Left kidney (tissue), 8 donors: ENCODE measurements around the gene RAB44. TPM values are rescaled to one million over a fixed set of nuclear protein-coding genes. Genes with fewer than 3 reads are reported as not detected.
A peak's percentile ranks its signal among the peaks of the same experiment; 100 is the strongest.
"Not testable (repeated sequence)": the region's sequence is repeated elsewhere in the genome, so short reads cannot be mapped to it uniquely, and the experiment has no call there.

Source experiments
- DNase-seq: peaks from one replicate; pipeline ENCODE4 v3.0.0-alpha.2; 2013
- long read RNA-seq, 8 donors: transcript quantifications; one replicate each; lab custom pipeline, GENCODE V29; 2026
- polyA plus RNA-seq: library from polyadenylated mRNA; unstranded; fragments of 120-200 nt; gene quantifications from one replicate; pipeline ENCODE4 v1.2.1, GENCODE V29; 2013; ENCODE audit not compliant: insufficient read length

Gene RAB44
- 0.05 TPM for polyA plus RNA-seq
- long read RNA-seq, donor 1 = 0 reads
- long read RNA-seq, donor 2 = 0 reads
- long read RNA-seq, donor 3 = 0 reads
- long read RNA-seq, donor 4 = 0 reads
- long read RNA-seq, donor 5 = 0 reads
- long read RNA-seq, donor 6 = 0 reads
- long read RNA-seq, donor 7 = 0 reads
- long read RNA-seq, donor 8 = 0 reads

DNA sequence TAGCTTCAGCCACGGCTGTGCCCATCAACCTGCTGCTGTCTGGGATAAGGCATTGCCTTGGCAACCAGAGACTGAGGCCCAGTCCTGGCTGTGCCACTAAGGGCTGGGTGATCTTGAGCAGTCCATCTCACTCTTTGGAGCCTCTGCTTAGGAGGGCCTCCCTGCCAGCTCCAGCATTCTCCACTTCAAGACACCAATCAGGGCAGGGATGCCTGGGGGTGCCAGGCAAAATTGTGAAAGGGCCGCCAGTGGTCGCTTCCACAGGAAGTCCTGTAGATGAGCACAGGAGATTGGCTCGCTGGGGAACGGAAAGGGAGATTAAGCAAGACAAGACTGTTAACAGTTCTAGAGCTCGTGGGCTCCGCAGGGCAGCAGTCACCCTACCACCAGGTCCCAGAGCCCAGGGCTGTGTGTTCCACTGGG, at the start of gene RAB44:
Gene RAB44, plus strand, starts transcription at position 346 of the 423 bp plus-strand sequence. CDS start 6,410 bp downstream, outside the sequence.
- no peak for DNase-seq

- DNase-seq = no peak
These were observed 48.5 kb upstream of the RAB44 start for GRCh38 chr6:36649086-36649485.

DNA sequence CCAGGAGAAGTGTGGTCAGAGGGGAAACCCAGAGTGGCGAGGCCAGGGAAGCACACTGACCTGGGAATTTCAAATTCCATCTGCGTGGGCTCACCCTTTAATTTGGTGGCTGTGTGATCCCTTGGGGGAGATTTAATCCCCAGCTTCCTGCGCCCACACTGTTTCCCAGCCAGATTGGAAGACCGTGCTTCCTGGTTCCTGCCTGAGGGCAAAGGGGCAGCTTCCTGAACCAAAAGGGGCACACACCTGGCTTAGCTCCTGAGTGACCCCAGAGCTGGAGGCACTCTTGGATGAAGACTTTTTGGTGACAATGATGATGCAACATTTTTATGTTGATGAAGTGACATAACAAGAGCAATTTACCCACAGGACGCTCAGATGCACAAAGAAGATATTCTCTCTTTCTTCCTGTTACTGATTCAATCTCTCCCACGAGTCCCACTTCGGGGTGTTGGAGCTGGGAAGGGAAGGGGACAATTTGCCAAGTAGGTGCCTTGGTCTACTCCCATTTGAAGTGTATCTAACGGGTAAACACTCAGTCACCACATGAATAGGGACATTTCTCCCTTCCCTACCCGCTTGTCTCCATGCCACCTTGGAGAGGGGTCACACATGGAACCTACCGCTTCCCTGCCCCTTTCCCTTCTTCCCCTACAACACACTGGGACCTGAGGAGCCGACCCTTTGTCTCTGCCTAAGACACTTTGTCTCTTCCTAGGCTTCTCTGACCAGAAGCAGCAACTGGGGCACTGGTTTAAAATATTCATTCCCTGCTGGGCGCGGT, 47.7 kb upstream of the RAB44 start:
- DNase-seq = no peak

DNA sequence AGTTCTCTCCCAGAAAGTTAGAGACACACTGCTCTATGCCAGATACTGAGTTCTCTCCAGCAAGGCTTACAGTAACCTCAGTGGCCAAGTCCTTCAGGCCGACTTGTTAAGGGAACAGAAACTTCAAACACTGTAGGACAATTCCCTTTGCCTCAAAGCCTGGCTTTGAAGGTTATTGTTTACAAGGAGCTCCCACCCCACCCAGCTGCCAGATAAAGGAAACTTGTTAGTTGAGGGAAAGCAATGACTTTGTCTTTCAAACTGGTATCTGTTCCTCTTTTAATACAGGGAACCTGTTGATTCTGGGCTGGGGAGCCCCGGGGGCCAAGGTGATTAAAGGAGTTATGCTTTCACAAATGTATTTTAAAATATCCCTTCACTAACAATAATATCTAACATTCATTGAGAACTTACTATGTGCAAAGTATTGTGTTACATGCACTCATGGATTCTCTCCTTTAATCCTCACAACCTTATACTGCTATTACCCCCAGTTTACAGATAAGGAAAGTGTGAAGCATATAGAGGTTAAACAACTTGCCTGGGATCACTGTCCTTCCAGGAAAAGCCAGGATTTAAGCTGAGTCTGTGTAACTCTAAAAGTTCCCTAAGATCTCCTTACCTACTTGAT, 46.7 kb upstream of the RAB44 start:
- DNase-seq = no peak

DNA sequence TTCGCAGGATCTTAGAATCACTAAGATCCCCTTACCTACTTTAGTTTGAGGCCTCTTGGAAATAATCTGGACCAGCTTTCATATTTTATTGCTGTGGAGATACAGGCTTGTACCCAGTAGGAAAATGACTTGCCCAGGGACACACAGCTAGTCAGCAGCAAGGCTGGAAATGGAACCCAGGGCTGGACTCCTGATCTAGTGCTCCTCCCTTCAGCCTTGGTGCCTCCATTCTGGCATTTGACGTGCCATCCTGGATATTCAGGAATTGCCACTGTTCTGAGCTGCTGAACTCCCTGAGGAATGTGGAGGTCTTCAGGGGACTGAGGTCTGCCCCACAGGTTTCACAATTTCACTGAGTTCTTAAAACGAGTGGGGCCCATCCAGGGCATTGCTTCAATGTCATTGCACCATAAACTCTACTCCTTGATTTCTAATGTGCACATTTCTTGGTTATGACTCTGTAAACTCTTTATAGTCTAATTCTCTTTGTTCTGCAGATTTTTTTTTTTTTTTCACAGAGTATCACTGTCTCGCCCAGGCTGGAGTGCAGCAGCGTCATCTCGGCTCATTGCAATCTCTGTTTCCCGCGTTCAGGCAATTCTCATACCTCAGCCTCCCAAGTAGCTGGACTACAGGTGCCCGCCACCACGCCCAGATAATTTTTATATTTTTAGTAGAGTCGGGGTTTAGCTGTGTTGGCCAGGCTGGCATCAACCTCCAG, 45.8 kb upstream of the RAB44 start:
- DNase-seq = no peak

DNA sequence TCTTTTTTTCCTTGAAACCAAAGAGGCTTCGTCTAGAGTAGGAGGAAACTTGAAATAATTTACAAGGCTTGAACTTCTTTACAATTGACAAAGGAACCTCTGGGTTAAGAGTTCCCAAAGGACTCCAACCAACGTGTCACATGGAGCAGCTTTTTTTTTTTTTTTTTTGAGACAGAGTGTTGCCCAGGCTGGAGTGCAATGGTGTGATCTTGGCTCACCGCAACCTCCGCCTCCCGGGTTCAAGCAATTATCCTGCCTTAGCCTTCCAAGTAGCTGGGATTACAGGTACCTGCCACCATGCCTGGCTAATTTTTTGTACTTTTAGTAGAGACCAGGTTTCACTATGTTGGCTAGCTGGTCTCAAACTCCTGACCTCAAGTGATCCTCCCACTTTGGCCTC, 43.2 kb upstream of the RAB44 start:
- not testable (repeated sequence) for DNase-seq

DNA sequence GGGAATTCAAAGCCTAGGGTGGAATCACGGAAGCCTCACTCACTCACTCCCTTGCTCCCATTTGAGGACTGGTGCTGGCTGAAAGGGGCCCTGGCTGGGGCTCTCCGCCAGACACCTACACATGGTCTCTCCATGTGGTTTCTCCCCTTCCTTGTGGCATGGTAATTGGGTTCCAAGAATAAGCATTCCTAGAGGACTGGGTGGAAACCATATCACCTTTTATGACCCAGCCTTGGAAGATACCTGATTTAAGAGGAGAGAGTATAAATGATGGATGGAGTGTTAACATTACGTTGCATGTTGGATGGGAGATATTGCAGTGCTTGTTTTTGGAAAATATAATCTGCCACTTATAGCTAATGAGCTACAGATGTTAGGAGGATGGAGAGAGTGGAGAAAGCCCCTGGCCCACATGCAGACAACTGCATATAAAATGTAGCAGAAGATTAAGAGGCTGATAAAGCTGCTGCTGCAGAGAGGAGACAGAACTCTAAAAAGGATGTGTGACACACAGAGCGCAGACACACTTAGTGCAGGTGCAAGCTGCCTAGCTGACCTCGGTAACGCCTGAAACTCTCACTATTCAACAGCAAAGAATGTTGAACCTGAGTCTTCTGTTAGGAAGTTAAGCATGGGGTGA, 42.4 kb upstream of the RAB44 start:
- DNase-seq = no peak

- no peak for DNase-seq
These were observed 41.2 kb upstream of the RAB44 start for GRCh38 chr6:36656441-36656840.

DNA sequence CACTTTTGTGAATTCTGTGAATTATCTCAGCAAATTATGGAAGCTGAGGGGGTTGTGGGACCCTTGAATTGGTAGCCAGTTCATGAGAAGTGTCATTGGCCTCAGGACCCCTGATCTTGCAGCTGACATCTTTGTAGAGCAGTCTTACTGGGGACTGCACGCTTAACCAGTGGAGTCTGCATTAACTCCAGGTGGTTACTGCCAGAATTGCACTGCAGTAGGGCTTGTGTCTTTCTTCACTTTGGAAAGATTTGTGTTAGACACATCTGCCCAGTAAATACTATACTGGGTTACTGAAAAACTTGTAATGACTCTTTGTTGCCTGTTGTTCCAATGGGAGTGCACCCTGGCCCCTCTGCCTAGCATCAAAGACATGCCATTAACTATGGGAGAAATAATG, 40.4 kb upstream of the RAB44 start:
- no peak for DNase-seq

DNA sequence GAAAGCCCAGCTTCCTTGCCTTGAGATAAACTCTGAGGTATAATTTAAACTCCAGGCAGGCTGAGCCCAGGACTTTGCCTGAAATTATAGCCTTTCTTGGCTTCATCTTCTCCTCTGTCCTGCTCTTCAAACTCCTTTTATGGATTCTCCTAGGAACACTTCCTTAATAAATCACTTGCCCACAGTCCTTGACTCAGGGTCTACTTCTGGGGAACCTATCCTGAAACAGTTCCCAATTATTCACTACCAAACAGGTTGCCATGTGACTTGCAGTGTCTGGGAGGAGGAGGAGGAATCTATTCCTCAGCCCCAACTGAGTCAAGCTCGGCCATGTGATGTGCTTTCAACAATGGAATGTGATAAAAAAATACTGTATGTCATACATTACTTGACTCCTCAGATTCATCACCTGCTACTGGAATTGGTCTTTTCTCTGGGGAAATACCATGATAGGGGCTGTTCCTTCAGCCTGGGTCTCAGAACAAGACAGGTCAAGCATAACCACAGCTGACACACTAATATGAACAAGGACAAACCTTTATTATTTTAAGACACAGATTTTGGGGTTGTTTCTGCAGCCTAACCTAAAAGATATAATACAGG, 39.6 kb upstream of the RAB44 start:
- no peak for DNase-seq

DNA sequence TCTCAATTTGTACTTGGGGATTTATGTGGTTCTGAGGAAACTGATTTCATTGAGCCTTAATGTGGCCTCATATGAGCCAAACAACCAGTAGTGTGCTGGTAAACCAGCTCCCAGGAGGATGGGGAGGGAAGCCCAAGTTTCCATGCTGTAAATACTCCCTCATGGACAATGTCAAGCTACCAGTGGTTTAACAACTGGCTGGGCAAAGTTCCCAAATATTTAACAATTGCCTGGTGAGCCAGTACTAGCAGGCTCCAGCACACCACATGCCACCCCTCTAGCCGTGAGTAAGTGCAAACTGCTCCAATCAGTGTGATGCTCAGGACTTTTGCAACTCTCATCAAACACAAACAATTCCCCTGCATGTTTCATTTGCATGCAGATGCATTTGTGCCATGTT, 38.4 kb upstream of the RAB44 start:
- no peak for DNase-seq

DNA sequence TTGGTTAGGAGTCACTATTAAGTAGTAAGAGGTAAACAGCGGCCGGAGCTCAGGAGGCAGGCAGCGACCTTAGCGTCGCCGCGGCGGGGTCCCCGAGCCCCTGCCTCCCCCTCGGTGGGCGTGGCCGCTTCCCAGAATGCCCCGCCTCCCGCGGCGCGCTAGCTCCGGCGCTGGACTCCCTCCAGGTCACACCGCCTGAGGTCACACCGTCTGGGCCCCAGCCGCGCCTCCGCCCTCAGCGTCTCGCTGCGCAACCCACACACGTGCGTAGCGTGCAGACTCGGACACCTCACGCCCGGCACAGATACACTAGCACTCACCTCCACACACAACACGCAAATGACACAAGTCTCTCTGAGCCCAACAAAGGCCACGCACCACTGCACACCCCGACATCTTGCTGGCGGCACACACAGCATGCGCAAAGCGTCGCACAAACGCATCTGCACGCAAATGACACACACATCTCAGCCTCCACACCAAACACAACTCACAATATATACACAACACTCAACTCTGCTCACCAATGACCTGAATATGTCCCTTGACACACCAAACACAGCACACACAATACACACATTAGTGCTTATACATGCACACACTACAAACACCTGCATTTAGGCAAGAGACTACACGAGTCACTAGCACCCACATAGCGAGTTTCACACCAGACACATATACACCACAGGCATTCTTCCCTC, 36.7 kb upstream of the RAB44 start:
- no peak for DNase-seq

GRCh38 chr6:36662380-36662779, 35.2 kb upstream of the RAB44 start:
- DNase-seq = no peak

DNA sequence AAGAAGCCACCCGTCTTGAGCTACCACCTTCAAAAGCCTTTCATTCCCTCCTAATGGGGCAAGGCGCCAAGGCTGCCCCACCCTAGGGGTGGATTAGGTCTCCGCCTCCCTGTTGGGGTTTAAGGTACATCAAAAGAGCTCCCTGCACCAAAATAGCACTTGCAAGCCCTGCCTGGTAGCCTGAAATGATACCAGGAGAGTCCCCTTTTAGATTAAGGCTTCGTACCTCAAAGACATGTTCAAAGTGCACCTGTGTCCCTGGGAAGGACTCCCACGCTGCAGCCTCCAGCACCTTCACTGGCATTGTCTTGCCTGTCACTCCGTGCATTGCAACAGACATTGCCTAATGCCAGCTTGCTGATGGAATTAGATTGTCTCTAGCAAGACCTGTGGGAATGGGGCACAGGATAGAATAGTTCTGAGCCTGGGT, 34.8 kb upstream of the RAB44 start:
- DNase-seq = no peak

GRCh38 chr6:36663504-36664446, 33.9 kb upstream of the RAB44 start:
- no peak for DNase-seq

DNA sequence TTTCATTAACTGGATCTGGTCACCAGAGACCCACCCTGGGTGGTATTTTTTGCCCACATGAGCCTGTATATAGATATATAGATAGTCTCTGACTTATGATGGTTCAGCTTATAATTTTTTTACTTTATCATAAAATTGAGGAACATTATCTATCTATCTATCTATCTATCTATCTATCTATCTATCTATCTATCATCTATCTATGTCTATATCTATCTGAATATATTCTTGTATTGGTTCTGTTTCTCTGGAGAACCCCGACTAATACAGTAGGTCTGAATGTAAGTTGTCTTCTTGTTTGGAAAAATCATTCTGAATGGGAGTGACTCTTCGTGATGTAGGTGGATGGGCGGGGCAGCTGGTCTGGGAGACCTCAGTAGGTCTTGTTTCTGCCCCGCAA, 32.4 kb upstream of the RAB44 start:
- no peak for DNase-seq

DNA sequence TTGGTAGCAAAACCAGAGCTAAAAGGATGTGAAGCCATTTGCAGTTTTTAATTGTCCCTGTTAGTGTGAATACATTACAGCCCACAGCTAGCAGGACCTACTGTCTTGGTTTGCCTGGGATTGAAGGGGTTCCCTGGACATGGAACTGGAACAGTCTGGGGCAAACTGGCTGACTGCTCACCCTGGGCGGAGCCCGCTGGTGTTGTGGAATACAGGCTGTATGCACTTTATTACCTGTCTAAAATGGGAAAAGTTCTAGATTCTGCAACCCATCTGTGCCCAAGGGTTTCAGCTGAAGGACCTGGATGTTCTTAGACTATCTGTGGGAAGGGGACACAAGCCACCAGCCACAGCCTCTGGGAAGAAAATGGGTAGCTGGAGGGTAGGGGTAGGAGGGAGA, 31.3 kb upstream of the RAB44 start:
- no peak for DNase-seq

GRCh38 chr6:36666826-36667591, 30.6 kb upstream of the RAB44 start:
- DNase-seq = peak; percentile 59

GRCh38 chr6:36668591-36668990, 29.0 kb upstream of the RAB44 start:
- DNase-seq = no peak
